Raji (cell line): ENCODE data around the gene TBC1D8.

Experiments used
- POLR2A ChIP-seq: IDR thresholded peaks from 2 replicates; pipeline ENCODE4 v1.6.1; 2011; ENCODE audit warnings: low read depth, low read length, control low read depth; ENCODE audit not compliant: insufficient read depth

Gene TBC1D8

GRCh38 chr2:101041413-101041812 lies 109.8 kb downstream of the TBC1D8 start:
- no peak for TF ChIP-seq POLR2A

- no peak for TF ChIP-seq POLR2A
Observed at GRCh38 chr2:101040761-101041160, 110.4 kb downstream of the TBC1D8 start.

- TF ChIP-seq POLR2A: no peak
Observed at GRCh38 chr2:101040072-101040471, 111.1 kb downstream of the TBC1D8 start.

- TF ChIP-seq POLR2A: no peak
Observed at GRCh38 chr2:101038455-101039255, 112.5 kb downstream of the TBC1D8 start.

- no peak for TF ChIP-seq POLR2A
Observed at GRCh38 chr2:101037161-101037755, 113.9 kb downstream of the TBC1D8 start.

- TF ChIP-seq POLR2A: no peak
Observed at GRCh38 chr2:101036562-101036961, 114.6 kb downstream of the TBC1D8 start.

GRCh38 chr2:101032084-101032776 lies 119.0 kb downstream of the TBC1D8 start:
- TF ChIP-seq POLR2A: no peak

GRCh38 chr2:101030866-101031554 lies 120.2 kb downstream of the TBC1D8 start:
- TF ChIP-seq POLR2A: no peak

GRCh38 chr2:101027852-101028251 lies 123.3 kb downstream of the TBC1D8 start:
- no peak for TF ChIP-seq POLR2A

- TF ChIP-seq POLR2A: no peak
Observed at GRCh38 chr2:101026923-101027469, 124.2 kb downstream of the TBC1D8 start.

- no peak for TF ChIP-seq POLR2A
Observed at GRCh38 chr2:101026253-101026701, 124.9 kb downstream of the TBC1D8 start.

GRCh38 chr2:101025561-101025960 lies 125.6 kb downstream of the TBC1D8 start:
- no peak for TF ChIP-seq POLR2A

- no peak for TF ChIP-seq POLR2A
Observed at GRCh38 chr2:101023327-101024107, 127.7 kb downstream of the TBC1D8 start.

- no peak for TF ChIP-seq POLR2A
Observed at GRCh38 chr2:101022221-101022620, 129.0 kb downstream of the TBC1D8 start.
